ENCODE data around the gene FDXACB1.
"Not testable (repeated sequence)": the region's sequence is repeated elsewhere in the genome, so short reads cannot be mapped to it uniquely, and the experiment has no call there.

FDXACB1 gene

GRCh38 chr11:111908639-111909305 is 29.8 kb upstream of the FDXACB1 start:
- peak; percentile 14 for DNase-seq (ENCODE audit: low spot score)

DNA sequence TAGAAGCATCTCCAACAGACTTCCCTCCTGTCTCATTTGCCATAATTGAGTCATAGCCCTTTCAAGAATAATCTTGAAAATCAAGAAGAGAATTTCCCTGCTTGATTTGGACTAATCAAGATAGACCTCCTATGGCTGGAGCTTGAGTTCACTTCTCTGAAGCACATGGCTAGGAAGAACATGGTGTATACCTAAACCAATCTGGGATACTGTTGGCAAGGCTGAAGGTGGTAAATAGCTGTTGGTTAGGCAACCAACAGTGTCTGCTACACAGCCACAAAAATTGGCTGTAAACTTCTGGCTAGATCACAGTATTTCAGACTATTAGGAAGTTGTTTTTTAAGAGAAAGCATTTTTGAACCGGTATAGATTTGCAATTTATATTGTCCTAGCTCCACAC is 27.7 kb upstream of the FDXACB1 start:
- peak; percentile 22 for DNase-seq (ENCODE audit: low spot score)

GRCh38 chr11:111905411-111905810 is 26.4 kb upstream of the FDXACB1 start:
- DNase-seq (ENCODE audit: low spot score): no peak

DNA sequence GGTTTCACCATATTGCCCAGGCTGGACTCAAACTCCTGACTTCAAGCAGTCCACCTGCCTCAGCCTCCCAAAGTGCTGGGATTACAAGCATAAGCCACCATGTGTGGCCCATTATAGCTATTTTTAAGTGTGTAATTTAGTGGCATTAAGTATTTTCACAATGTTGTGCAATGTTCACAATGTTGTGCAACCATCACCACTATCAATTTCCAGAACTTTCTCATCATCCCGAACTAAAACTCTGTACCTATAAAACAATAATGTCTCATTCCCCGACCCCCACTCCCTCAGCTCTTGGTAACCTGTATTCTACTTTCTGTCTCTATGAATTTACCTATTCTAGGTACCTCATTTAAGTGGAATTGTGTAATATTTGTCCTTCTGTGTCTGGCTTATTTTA is 7.9 kb upstream of the FDXACB1 start:
- no peak for DNase-seq (ENCODE audit: low spot score)

GRCh38 chr11:111886032-111886431 is 7.1 kb upstream of the FDXACB1 start:
- DNase-seq (ENCODE audit: low spot score): no peak

GRCh38 chr11:111885053-111885452 is 6.1 kb upstream of the FDXACB1 start:
- not testable (repeated sequence) for DNase-seq (ENCODE audit: low spot score)

DNA sequence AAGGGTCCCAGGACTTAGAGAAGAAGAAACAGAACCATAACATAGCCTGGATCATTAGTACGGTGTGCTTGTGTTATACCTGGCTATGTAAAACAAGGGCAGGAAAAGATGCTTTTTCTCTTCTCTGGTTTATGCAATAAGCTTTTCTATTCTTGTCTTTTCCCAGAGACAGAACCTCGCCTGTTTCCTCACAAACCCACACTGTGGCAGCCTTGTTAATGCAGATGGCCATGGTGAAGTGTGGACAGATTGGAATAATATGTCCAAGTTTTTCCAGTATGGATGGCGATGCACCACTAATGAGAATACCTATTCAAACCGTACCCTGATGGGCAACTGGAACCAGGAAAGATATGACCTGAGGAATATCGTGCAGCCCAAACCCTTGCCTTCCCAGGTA is 3.2 kb upstream of the FDXACB1 start:
- DNase-seq (ENCODE audit: low spot score): peak; percentile 15

- no peak for DNase-seq (ENCODE audit: low spot score)
Measured at GRCh38 chr11:111879637-111879960, 634 bp upstream of the FDXACB1 start.

- no peak for DNase-seq (ENCODE audit: low spot score)
Measured at GRCh38 chr11:111878385-111878848, 548 bp downstream of the FDXACB1 start.

- no peak for DNase-seq (ENCODE audit: low spot score)
Measured at GRCh38 chr11:111871693-111872161, 7.2 kb downstream of the FDXACB1 start.

GRCh38 chr11:111870886-111871692 is 7.9 kb downstream of the FDXACB1 start, which contains the start of gene ALG9:
Gene ALG9, minus strand, starts transcription at chr11:111871581. Its CDS starts 99 bp downstream, at chr11:111871482.
- DNase-seq (ENCODE audit: low spot score): peak; percentile 76

- no peak for DNase-seq (ENCODE audit: low spot score)
Measured at GRCh38 chr11:111870522-111870885, 8.5 kb downstream of the FDXACB1 start.

DNA sequence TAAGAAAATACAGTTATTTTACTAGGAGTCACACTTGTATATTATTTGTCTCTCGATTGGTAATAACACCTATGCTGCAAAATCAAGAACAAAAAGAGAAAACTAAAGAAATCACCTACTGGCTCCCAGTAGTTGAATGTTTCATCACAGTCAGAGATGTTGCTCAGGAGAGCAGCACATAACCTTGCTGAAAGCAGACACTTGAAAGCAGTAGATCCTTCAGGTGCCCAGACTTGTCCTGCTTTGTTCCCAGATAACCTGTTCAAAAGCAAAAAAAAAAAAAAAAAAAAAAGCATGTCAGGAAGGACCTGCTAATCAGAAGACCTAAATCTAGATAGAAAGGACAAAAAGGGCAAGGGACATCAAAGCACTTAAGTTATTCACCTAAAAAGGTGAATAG is 8.9 kb downstream of the FDXACB1 start:
- no peak for DNase-seq (ENCODE audit: low spot score)

GRCh38 chr11:111860257-111860656 is 18.7 kb downstream of the FDXACB1 start:
- no peak for DNase-seq (ENCODE audit: low spot score)

DNA sequence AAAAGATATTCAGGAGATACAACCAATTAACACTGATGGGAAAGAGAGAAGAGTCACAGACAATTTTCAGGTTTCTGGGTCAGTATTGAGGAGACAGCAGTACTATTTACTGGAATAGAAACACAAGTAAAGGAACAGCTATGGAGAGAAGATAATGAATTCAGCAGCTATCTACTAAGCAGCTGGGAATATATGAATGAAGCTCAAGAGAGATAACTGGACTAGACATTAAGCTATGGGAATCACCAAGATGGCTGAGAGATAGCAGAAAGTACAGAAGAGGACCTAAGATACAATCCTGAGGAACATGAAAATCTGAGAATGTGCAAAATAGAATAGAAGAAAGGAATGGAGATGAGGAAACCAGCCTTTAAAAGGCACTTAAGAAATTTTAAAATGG is 23.5 kb downstream of the FDXACB1 start:
- no peak for DNase-seq (ENCODE audit: low spot score)

DNA sequence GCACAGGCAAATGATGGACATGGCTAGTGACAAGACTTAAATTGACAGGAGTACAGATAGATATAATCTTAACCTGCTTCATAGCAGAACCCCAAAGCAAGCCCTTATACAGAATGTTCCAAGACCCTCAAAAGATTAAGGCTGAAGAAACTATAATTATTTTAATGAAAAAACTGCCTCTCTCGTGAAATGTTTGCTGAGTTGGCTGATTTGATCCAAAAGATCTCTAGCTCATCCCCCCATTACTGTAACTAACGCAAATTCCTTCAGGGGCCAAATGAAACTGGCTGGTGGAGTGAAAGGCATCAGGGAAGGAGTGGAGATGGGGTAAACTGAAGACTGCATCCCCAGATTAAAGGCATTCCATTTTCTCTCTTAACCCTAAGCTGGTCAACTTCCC is 26.9 kb downstream of the FDXACB1 start:
- DNase-seq (ENCODE audit: low spot score): no peak

GRCh38 chr11:111851636-111852035 is 27.3 kb downstream of the FDXACB1 start:
- DNase-seq (ENCODE audit: low spot score): peak; percentile 21

GRCh38 chr11:111851067-111851466 is 27.9 kb downstream of the FDXACB1 start:
- DNase-seq (ENCODE audit: low spot score): no peak

GRCh38 chr11:111849631-111850030 is 29.3 kb downstream of the FDXACB1 start:
- no peak for DNase-seq (ENCODE audit: low spot score)

GRCh38 chr11:111846636-111847035 is 32.3 kb downstream of the FDXACB1 start:
- no peak for DNase-seq (ENCODE audit: low spot score)

DNA sequence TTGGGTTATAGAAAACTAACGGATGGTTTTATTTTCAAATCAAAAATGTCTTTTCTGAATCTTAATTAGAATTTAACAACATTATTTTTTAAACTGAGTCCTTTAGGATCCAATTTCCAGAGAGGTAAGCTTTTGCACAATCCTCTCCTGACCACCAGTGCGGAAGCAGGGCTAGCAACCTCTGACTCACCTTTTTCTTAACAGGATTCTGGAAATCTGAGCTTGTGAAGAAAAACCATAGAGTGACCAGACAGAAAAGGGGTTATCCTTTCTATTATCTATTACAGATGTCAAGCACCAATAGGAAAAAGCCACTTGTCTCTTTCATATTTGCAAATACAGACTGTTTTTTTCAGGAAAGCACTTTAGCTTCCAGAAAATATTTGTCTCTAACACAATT is 32.9 kb downstream of the FDXACB1 start:
- DNase-seq (ENCODE audit: low spot score): no peak

DNA sequence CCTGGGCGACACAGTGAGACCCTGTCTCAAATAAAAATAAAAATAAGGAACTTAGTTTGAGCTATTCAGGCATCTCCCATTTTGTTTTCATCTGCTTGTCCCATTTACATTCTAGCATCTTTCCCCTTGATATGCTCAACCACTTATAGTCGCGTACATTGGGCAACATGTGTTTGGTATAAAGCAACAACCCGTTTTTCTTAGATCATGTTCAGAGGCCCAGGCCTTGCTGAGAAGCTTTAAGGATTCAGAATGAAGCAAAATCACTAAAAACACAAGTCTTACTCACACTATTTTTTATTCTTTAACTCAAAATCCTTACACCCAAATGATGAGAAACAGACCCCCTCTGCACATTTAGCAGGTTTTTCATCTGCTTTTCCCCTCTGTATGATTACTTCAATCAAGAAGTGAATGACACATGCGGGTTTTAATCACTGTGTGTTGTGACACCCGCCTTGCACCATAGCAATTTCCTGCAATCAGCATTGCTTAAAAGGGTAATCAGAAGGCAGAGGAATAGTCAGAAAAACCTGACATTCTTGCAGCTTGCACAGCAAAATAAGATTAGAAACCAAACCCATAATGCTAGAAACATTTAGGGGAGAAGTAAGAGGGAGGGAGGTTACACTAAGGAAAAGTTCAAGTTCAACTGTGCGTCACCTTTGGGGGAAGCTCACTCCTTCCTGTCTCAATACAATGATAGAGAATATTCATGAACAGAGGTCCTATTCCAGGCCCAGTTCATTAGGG is 33.5 kb downstream of the FDXACB1 start:
- DNase-seq (ENCODE audit: low spot score): no peak

GRCh38 chr11:111843661-111844060 is 35.3 kb downstream of the FDXACB1 start:
- no peak for DNase-seq (ENCODE audit: low spot score)

Measured in Ammon's horn (tissue), 1 donor.